Heart left ventricle (tissue), 16 donors: Measurements from ENCODE around the gene TSSK1B. TPM values are rescaled to one million over a fixed set of nuclear protein-coding genes. Genes with fewer than 3 reads are reported as not detected.

Experiments
- ATAC-seq, 4 donors: fragments of 200-7000 bp; cut with Tn5 transposase; one replicate each; pipeline ENCODE4 v1.9.1; 2020 to 2022; ENCODE audit warnings: moderate library complexity in 4 of 4, mild to moderate bottlenecking in 3 of 4, moderate number of reproducible peaks in 1 of 4
- DNase-seq, 5 donors: peaks; one replicate each; pipeline ENCODE4 v3.0.0-alpha.2; 2020
- H3K27ac ChIP-seq, 12 donors: fragments of 200-600 bp; sonication (generic) in 4 of 12; one replicate each; pipeline versions ENCODE4 v1.5.0 to v1.8.0; 2016 to 2022; ENCODE audit warnings: mild to moderate bottlenecking in 2 of 12
- H3K27me3 ChIP-seq, 9 donors: fragments of 200-600 bp; sonication (generic) in 2 of 9; one replicate each; pipeline versions ENCODE4 v1.5.1 to v1.8.0; 2016 to 2022; ENCODE audit warnings: mild to moderate bottlenecking in 3 of 9
- H3K36me3 ChIP-seq, 9 donors: fragments of 200-600 bp; sonication (generic) in 2 of 9; one replicate each; pipeline versions ENCODE4 v1.5.0 to v1.8.0; 2018 to 2022; ENCODE audit warnings: mild to moderate bottlenecking in 2 of 9
- H3K4me1 ChIP-seq, 12 donors: fragments of 200-600 bp; sonication (generic) in 4 of 12; one replicate each; pipeline versions ENCODE4 v1.5.0 to v1.8.0; 2016 to 2022; ENCODE audit warnings: mild to moderate bottlenecking in 3 of 12
- H3K4me3 ChIP-seq, 12 donors: fragments of 200-600 bp; sonication (generic) in 4 of 12; one replicate each; pipeline versions ENCODE4 v1.5.0 to v1.8.0; 2017 to 2022; ENCODE audit warnings: mild to moderate bottlenecking in 9 of 12, moderate library complexity in 4 of 12
- H3K9me3 ChIP-seq, 12 donors: fragments of 200-600 bp; sonication (generic) in 4 of 12; one replicate each; pipeline versions ENCODE4 v1.5.0 to v1.8.0; 2016 to 2022; ENCODE audit warnings: mild to moderate bottlenecking in 1 of 12
- CTCF ChIP-seq, 12 donors: fragments of 200-600 bp; sonication (generic) in 4 of 12; IDR thresholded peaks; one replicate each; pipeline versions ENCODE4 v1.5.0 to v1.8.0; 2018 to 2022; ENCODE audit warnings: antibody characterized with exemption in 12 of 12, mild to moderate bottlenecking in 5 of 12
- POLR2A ChIP-seq, 2 donors: fragments of 450-650 bp; IDR thresholded peaks; one replicate each; pipeline ENCODE4 v1.6.1; 2017; ENCODE audit warnings: antibody characterized with exemption in 2 of 2, mild to moderate bottlenecking in 2 of 2, moderate library complexity in 2 of 2
- WGBS, 4 donors: extraction: QIAGEN DNeasy Blood & Tissue Kit in 2 of 4; methylation state at CpG; one replicate each; pipeline versions ENCODE4 v1.1.5 to v1.1.7; 2013 to 2018; 5-methylcytosine and 5-hydroxymethylcytosine counted together
- intact Hi-C, 10 donors: fragments of 100-400 bp; cut with DNase I; formaldehyde crosslinking; loops; one replicate each; pipeline versions ENCODE4 v1.11.1 to v1.14.2; 2022
- polyA plus RNA-seq, 2 donors: library from polyadenylated mRNA; stranded (reverse); fragments of 200-250 nt; gene quantifications; one replicate each; pipeline ENCODE4 v1.2.3, GENCODE V29; 2013
- total RNA-seq, 9 donors: library from RNA; depleted of rRNA in 2 of 9; stranded (reverse); fragments of >200 nt in 2 of 9; fragmentation: NEBNext Ultra II Directional in 3 of 9; extraction: Animal tissue kit (Norgen Biotek cat#: 25700) in 3 of 9; gene quantifications; one replicate each; pipeline versions ENCODE4 v1.1.0 to v1.2.4, GENCODE V29; 2016 to 2023
- donor health status: ischemic (EF 13 %, LVEDD 7.1; RV severe dilation, severe dysfunction).
- donor health status: healthy with polysubstance abuse.
- donor health status: DM: no; HTN: yes; CAD: no.
- donor health status: DM: no; HTN: no; CAD: no.
- donor health status: ischemic (EF 25% LVEDD 6.9; RV normal size, moderate dysfunction).
- donor health status: ischemic (EF 25% LVEDD 5.7; RV mildly dilated, moderate dysfunction).
- donor health status: healthy.
- donor health status: DM: yes; HTN: yes; CAD: no.
- donor health status: ischemic (EF 35%, LVEDD 5.7; RV mildly dilated, moderate dysfunction).
- donor health status: nonischemic (EF 11% LVEDD 7.7; RV severe dilation, severe dysfunction).
- donor health status: DM: yes; HTN: yes; CAD: no.
- donor health status: PGD.
- donor health status: ischemic (EF 29% LVEDD 5.4; RV normal size, mild dysfunction).
- donor health status: nonischemic (EF 23%, LVEDD 6.1; RV moderate dilation, normal function).

The TSSK1B gene
- total and polyA plus RNA-seq, 11 donors = not detected

- Histone ChIP-seq H3K9me3 (no peaks in the 10 kb centered on the region), H3K4me3 (no peak overlapping the region), H3K36me3 (no peaks in the 10 kb centered on the region), H3K4me1 (no peaks in the 10 kb centered on the region), H3K27me3 (peaks cover 0 to 3% (median 0%) of the 10 kb centered on the region in 9 donors), H3K27ac (no peak overlapping the region)
- ATAC-seq (no peak), DNase-seq (no peak)
- intact Hi-C loops = no loop called here
- WGBS, 4 donors = 63 to 77% (median 73%) methylated on average over 3 of the region's 3 CpGs
- TF ChIP-seq POLR2A (IDR thresholded peaks at IDR 0.05) = no peak
- TF ChIP-seq CTCF (IDR thresholded peaks at IDR 0.05) = no peak
These were observed 37.7 kb downstream of the TSSK1B start for GRCh38 chr5:113397046-113397445.

- no peaks in the 10 kb centered on the region for H3K9me3 ChIP-seq
- intact Hi-C loops = no loop called here
- DNase-seq (no peak), ATAC-seq (no peak)
- H3K27me3 ChIP-seq = peaks cover 0 to 3% (median 0%) of the 10 kb centered on the region in 9 donors
- H3K4me1 ChIP-seq = no peaks in the 10 kb centered on the region
- WGBS, 4 donors = 70 to 83% (median 81%) methylated on average over 2 of the region's 2 CpGs
- no peak overlapping the region for H3K27ac ChIP-seq
- TF ChIP-seq CTCF (IDR thresholded peaks at IDR 0.05) (no peak), POLR2A (IDR thresholded peaks at IDR 0.05) (no peak)
- H3K36me3 ChIP-seq = no peaks in the 10 kb centered on the region
- H3K4me3 ChIP-seq = no peak overlapping the region
These were observed 40.1 kb downstream of the TSSK1B start for GRCh38 chr5:113394658-113395057.

- ATAC-seq = no peak
- intact Hi-C loops = no loop called here
- Histone ChIP-seq H3K9me3 (no peaks in the 10 kb centered on the region), H3K4me1 (no peaks in the 10 kb centered on the region), H3K27me3 (peaks cover 0 to 3% (median 0%) of the 10 kb centered on the region in 9 donors), H3K36me3 (no peaks in the 10 kb centered on the region), H3K27ac (no peak overlapping the region), H3K4me3 (no peak overlapping the region)
- WGBS, 4 donors = 86 to 92% (median 90%) methylated on average over 1 of the region's 1 CpG
- TF ChIP-seq CTCF (IDR thresholded peaks at IDR 0.05) (no peak), POLR2A (IDR thresholded peaks at IDR 0.05) (no peak)
- no peak for DNase-seq
These were observed 44.6 kb downstream of the TSSK1B start for GRCh38 chr5:113390224-113390623.

GRCh38 chr5:113389116-113389515 lies 45.7 kb downstream of the TSSK1B start:
- 92 to 98% (median 96%) methylated on average over 4 of the region's 4 CpGs for WGBS, 4 donors
- no peak for TF ChIP-seq POLR2A (IDR thresholded peaks at IDR 0.05)
- no peak for TF ChIP-seq CTCF (IDR thresholded peaks at IDR 0.05)
- no peak for DNase-seq
- H3K9me3 ChIP-seq = no peaks in the 10 kb centered on the region
- no peaks in the 10 kb centered on the region for H3K4me1 ChIP-seq
- peaks cover 0 to 3% (median 0%) of the 10 kb centered on the region in 9 donors for H3K27me3 ChIP-seq
- H3K36me3 ChIP-seq = no peaks in the 10 kb centered on the region
- intact Hi-C loops = no loop called here
- no peak overlapping the region for H3K4me3 ChIP-seq
- H3K27ac ChIP-seq = no peak overlapping the region
- no peak for ATAC-seq
